H1 (cell line): ENCODE data around the gene PRAMEF18. TPM values are rescaled to one million over a fixed set of nuclear protein-coding genes. Genes with fewer than 3 reads are reported as not detected.
"Not testable (repeated sequence)": the region's sequence is repeated elsewhere in the genome, so short reads cannot be mapped to it uniquely, and the experiment has no call there.

Source experiments
- CTCF ChIA-PET: fragments of 300-600 bp; sonication (Branson Sonifier 250); formaldehyde crosslinking; loops from one replicate; lab custom pipeline; 2021; ENCODE audit not compliant: partially characterized antibody; lab: Charles Lee
- POLR2A ChIA-PET: fragments of 300-600 bp; sonication (Branson Sonifier 250); formaldehyde crosslinking; loops from one replicate; lab custom pipeline; 2021; ENCODE audit warnings: inconsistent platforms; ENCODE audit not compliant: partially characterized antibody; lab: Charles Lee
- DNase-seq, 2 experiments: peaks; one replicate each; pipeline versions ENCODE4 v3.0.0 to v3.0.0-alpha.2; 2010 to 2022; ENCODE audit warnings: low spot score in 2 of 2, low read depth in 1 of 2, mixed read lengths in 1 of 2
- FAIRE-seq: peaks from 2 replicates; lab custom pipeline; 2011; peaks lifted over from hg19 to GRCh38; lab: Jason Lieb, UNC
- H2AFZ ChIP-seq: 2 replicates; pipeline ENCODE4 v1.8.1; 2012; ENCODE audit warnings: low read length, inconsistent platforms
- H2AK5ac ChIP-seq: 2 replicates; pipeline ENCODE4 v1.6.1; 2013; ENCODE audit warnings: low read depth, low read length
- H2BK120ac ChIP-seq: replicated peaks from 2 replicates; pipeline ENCODE3; 2013; ENCODE audit warnings: low read depth, low read length, inconsistent platforms
- H2BK12ac ChIP-seq: 2 replicates; pipeline ENCODE4 v1.6.1; 2013; ENCODE audit warnings: low read depth, low read length
- H2BK15ac ChIP-seq: 2 replicates; pipeline ENCODE4 v1.6.1; 2013; ENCODE audit warnings: low read length
- H2BK20ac ChIP-seq: 2 replicates; pipeline ENCODE4 v1.6.1; 2013; ENCODE audit warnings: low read length
- H2BK5ac ChIP-seq: 2 replicates; pipeline ENCODE4 v1.6.1; 2013; ENCODE audit warnings: low read depth, low read length
- H3K14ac ChIP-seq: 2 replicates; pipeline ENCODE4 v1.6.1; 2013; ENCODE audit warnings: inconsistent platforms; ENCODE audit not compliant: insufficient read length
- H3K18ac ChIP-seq: 2 replicates; pipeline ENCODE4 v1.6.1; 2013; ENCODE audit warnings: low read length; ENCODE audit errors: extremely low read depth
- H3K23ac ChIP-seq: 2 replicates; pipeline ENCODE4 v1.6.1; 2013; ENCODE audit warnings: inconsistent platforms; ENCODE audit not compliant: insufficient read length
- H3K23me2 ChIP-seq: 2 replicates; pipeline ENCODE4 v1.6.1; 2013; ENCODE audit warnings: low read depth, low read length
- H3K27ac ChIP-seq: 2 replicates; pipeline ENCODE4 v1.6.1; 2011; ENCODE audit warnings: low read depth, low read length, inconsistent platforms
- H3K27me3 ChIP-seq, 4 experiments: replicated peaks in 1 of 4; 1 replicate in 1 of 4; 2 replicates in 3 of 4; pipeline versions ENCODE4 v1.6.1 to v1.8.1; 2011 to 2013; ENCODE audit warnings: low read length in 3 of 4, mild to moderate bottlenecking in 3 of 4, inconsistent platforms in 2 of 4, mixed read lengths in 2 of 4, moderate library complexity in 1 of 4; ENCODE audit not compliant: control insufficient read depth in 3 of 4, insufficient read depth in 3 of 4; ENCODE audit errors: extremely low read depth in 1 of 4
- H3K36me3 ChIP-seq, 4 experiments: 2 replicates each; pipeline versions ENCODE4 v1.6.1 to v1.8.1; 2011 to 2013; ENCODE audit warnings: mild to moderate bottlenecking in 4 of 4, low read length in 3 of 4, moderate library complexity in 2 of 4, control low read depth in 1 of 4, inconsistent platforms in 1 of 4; ENCODE audit not compliant: insufficient read depth in 4 of 4, control insufficient read depth in 2 of 4
- H3K4ac ChIP-seq: replicated peaks from 2 replicates; pipeline ENCODE3; 2013; ENCODE audit warnings: low read length, low read depth, mixed read lengths, inconsistent platforms; ENCODE audit not compliant: insufficient read length
- H3K4me1 ChIP-seq, 4 experiments: replicated peaks in 1 of 4; 1 replicate in 1 of 4; 2 replicates in 3 of 4; pipeline versions ENCODE4 v1.6.1 to v1.8.1; 2011 to 2013; ENCODE audit warnings: low read length in 3 of 4, inconsistent platforms in 2 of 4, mixed read lengths in 1 of 4; ENCODE audit not compliant: insufficient read depth in 4 of 4, control insufficient read depth in 3 of 4
- H3K4me2 ChIP-seq, 2 experiments: 2 replicates each; pipeline versions ENCODE4 v1.6.1 to v1.8.1; 2011 to 2013; ENCODE audit warnings: low read depth in 2 of 2, low read length in 2 of 2, control low read depth in 1 of 2, inconsistent platforms in 1 of 2, mild to moderate bottlenecking in 1 of 2; ENCODE audit not compliant: insufficient read depth in 1 of 2
- H3K4me3 ChIP-seq, 4 experiments: fragments of 200-600, 300-600 bp in 1 of 4; sonication (generic), shearing (Covaris generic), sonication (Bioruptor Twin) in 1 of 4; 2 replicates each; pipeline versions ENCODE4 v1.5.1 to v1.8.1; 2011 to 2016; ENCODE audit warnings: low read length in 4 of 4, low read depth in 3 of 4, control low read depth in 2 of 4, inconsistent platforms in 2 of 4, mild to moderate bottlenecking in 2 of 4, mixed read lengths in 1 of 4, moderate library complexity in 1 of 4; ENCODE audit not compliant: insufficient read depth in 2 of 4; ENCODE audit errors: extremely low read depth in 1 of 4
- H3K56ac ChIP-seq: replicated peaks from 2 replicates; pipeline ENCODE3; 2013; ENCODE audit warnings: low read depth, mild to moderate bottlenecking, mixed read lengths, low read length, inconsistent platforms; ENCODE audit not compliant: insufficient read length
- H3K79me1 ChIP-seq: 2 replicates; pipeline ENCODE4 v1.6.1; 2013; ENCODE audit warnings: low read depth, low read length, control low read depth
- H3K79me2 ChIP-seq, 2 experiments: 2 replicates each; pipeline versions ENCODE4 v1.6.1 to v1.8.1; 2012 to 2013; ENCODE audit warnings: low read length in 2 of 2, mild to moderate bottlenecking in 2 of 2, inconsistent platforms in 1 of 2; ENCODE audit not compliant: insufficient read depth in 2 of 2, control insufficient read depth in 1 of 2
- H3K9ac ChIP-seq, 4 experiments: replicated peaks in 1 of 4; 1 replicate in 1 of 4; 2 replicates in 3 of 4; pipeline versions ENCODE4 v1.6.1 to v1.8.1; 2011 to 2013; ENCODE audit warnings: low read depth in 3 of 4, low read length in 3 of 4, control low read depth in 2 of 4, mild to moderate bottlenecking in 2 of 4, moderate library complexity in 2 of 4, inconsistent platforms in 1 of 4; ENCODE audit errors: extremely low read depth in 1 of 4
- H3K9me3 ChIP-seq, 2 experiments: 2 replicates each; pipeline versions ENCODE4 v1.6.1 to v1.8.1; 2012 to 2013; ENCODE audit warnings: mild to moderate bottlenecking in 2 of 2, moderate library complexity in 2 of 2, control low read depth in 1 of 2, inconsistent platforms in 1 of 2, low read depth in 1 of 2, low read length in 1 of 2, mixed read lengths in 1 of 2; ENCODE audit not compliant: insufficient read depth in 2 of 2
- H4K20me1 ChIP-seq, 2 experiments: replicated peaks in 1 of 2; 2 replicates each; pipeline versions ENCODE3 to v1.8.1; 2011 to 2013; ENCODE audit warnings: inconsistent platforms in 2 of 2, low read length in 2 of 2, mild to moderate bottlenecking in 1 of 2; ENCODE audit not compliant: insufficient read depth in 2 of 2, control insufficient read depth in 1 of 2
- H4K5ac ChIP-seq: 2 replicates; pipeline ENCODE4 v1.6.1; 2013; ENCODE audit warnings: low read length, low read depth, mixed read lengths, inconsistent platforms; ENCODE audit not compliant: insufficient read length
- H4K8ac ChIP-seq: 2 replicates; pipeline ENCODE4 v1.8.0; 2013; ENCODE audit warnings: mild to moderate bottlenecking, moderate library complexity, low read length, inconsistent platforms; ENCODE audit not compliant: insufficient read depth; ENCODE audit errors: extremely low read depth
- H4K91ac ChIP-seq: replicated peaks from 2 replicates; pipeline ENCODE3; 2013; ENCODE audit warnings: low read length, mixed read lengths, inconsistent platforms; ENCODE audit not compliant: insufficient read length
- WGBS, 2 experiments: shearing (Covaris generic) in 1 of 2; methylation state at CpG; one replicate each; pipeline versions ENCODE4 v1.1.6 to v1.1.7; 2013 to 2015; ENCODE audit warnings: low lambda C conversion rate in 2 of 2, mixed read lengths in 2 of 2, inconsistent platforms in 1 of 2, low coverage in 1 of 2, missing lambda C conversion rate in 1 of 2; ENCODE audit not compliant: insufficient replicate concordance in 2 of 2, insufficient coverage in 1 of 2, insufficient read length in 1 of 2; ENCODE audit errors: extremely low coverage in 1 of 2, missing lambda C conversion rate in 1 of 2; 5-methylcytosine and 5-hydroxymethylcytosine counted together
- polyA plus RNA-seq, 7 experiments: library from polyadenylated mRNA; depleted of rRNA in 3 of 7; stranded (reverse) in 5 of 7; unstranded in 2 of 7; fragments of >200 nt in 5 of 7; fragments of 200-250 nt in 2 of 7; gene quantifications; 1 replicate in 5 of 7; 2 replicates in 1 of 7; 4 replicates in 1 of 7; pipeline versions ENCODE4 v1.2.1 to v1.2.3, GENCODE V29; 2011 to 2013; ENCODE audit warnings: missing spikeins in 2 of 7, mixed read lengths in 2 of 7
- total RNA-seq: library from RNA; stranded (reverse); fragmentation: NEBNext Ultra II Directional; extraction: Animal tissue kit (Norgen Biotek cat#: 25700); gene quantifications from 2 replicates; pipeline ENCODE4 v1.2.1, GENCODE V29; 2021

Gene PRAMEF18
- total and polyA plus RNA-seq, 2 of the 8 experiments (the other 6 are each of a cell fraction or from before 2014, with no cell fraction given) = not detected

- H4K91ac ChIP-seq, H3K79me2 ChIP-seq, H3K27ac ChIP-seq, H3K4ac ChIP-seq, H3K18ac ChIP-seq, H4K20me1 ChIP-seq, H3K23ac ChIP-seq, H4K8ac ChIP-seq, H3K36me3 ChIP-seq, DNase-seq, H2BK12ac ChIP-seq, H3K4me1 ChIP-seq, POLR2A ChIA-PET, H3K56ac ChIP-seq, H2BK20ac ChIP-seq, H3K79me1 ChIP-seq, H3K23me2 ChIP-seq, H2AK5ac ChIP-seq, H2AFZ ChIP-seq, H3K9ac ChIP-seq, H2BK120ac ChIP-seq, H3K27me3 ChIP-seq, H3K9me3 ChIP-seq, H4K5ac ChIP-seq, CTCF ChIA-PET, FAIRE-seq, H3K14ac ChIP-seq, H3K4me2 ChIP-seq, H2BK5ac ChIP-seq, H3K4me3 ChIP-seq, H2BK15ac ChIP-seq: not testable (repeated sequence)
- WGBS, 2 experiments = no CpG with 5 or more reads among the region's 3 CpGs
Observed at GRCh38 chr1:13265124-13265523, 39.2 kb upstream of the PRAMEF18 start.

- whole genome bisulfite sequencing, 2 experiments = no CpG with 5 or more reads among the region's 5 CpGs
- H3K9ac ChIP-seq, H3K23ac ChIP-seq, H3K27me3 ChIP-seq, H4K20me1 ChIP-seq, H2BK12ac ChIP-seq, H3K56ac ChIP-seq, H3K4ac ChIP-seq, H3K79me2 ChIP-seq, H2AFZ ChIP-seq, H2BK5ac ChIP-seq, H3K4me3 ChIP-seq, H3K9me3 ChIP-seq, H3K4me2 ChIP-seq, H4K8ac ChIP-seq, H2BK20ac ChIP-seq, H3K23me2 ChIP-seq, H3K79me1 ChIP-seq, CTCF ChIA-PET, FAIRE-seq, DNase-seq, H2BK120ac ChIP-seq, POLR2A ChIA-PET, H3K18ac ChIP-seq, H2BK15ac ChIP-seq, H2AK5ac ChIP-seq, H3K4me1 ChIP-seq, H4K91ac ChIP-seq, H3K27ac ChIP-seq, H3K14ac ChIP-seq, H4K5ac ChIP-seq, H3K36me3 ChIP-seq: not testable (repeated sequence)
Observed at GRCh38 chr1:13253898-13254297, 27.9 kb upstream of the PRAMEF18 start, which contains the start of gene PRAMEF5. Gene PRAMEF5, plus strand, starts transcription at chr1:13254198. Its CDS starts 5,071 bp downstream, at chr1:13259269.
